NCI-H2196 (cell line): Measurements from ENCODE around the gene CAND1.

Source experiments
- DNase-seq: peaks from one replicate; lab custom pipeline; 2025; ENCODE audit not compliant: unreplicated experiment; lab: John Stamatoyannopoulos, UW

The CAND1 gene

GRCh38 chr12:67268896-67269632 is at the start of gene CAND1:
CAND1 (plus strand) TSS chr12:67269358; CDS start chr12:67269718, 360 bp downstream.
- peak; percentile 97 for DNase-seq

GRCh38 chr12:67220065-67220464 is 49.1 kb upstream of the CAND1 start:
- no peak for DNase-seq

- DNase-seq, result peak; percentile 38
Measured at GRCh38 chr12:67222302-67222701, 46.9 kb upstream of the CAND1 start.

- no peak for DNase-seq
Measured at GRCh38 chr12:67223225-67223624, 45.9 kb upstream of the CAND1 start.

GRCh38 chr12:67237231-67237630 is 31.9 kb upstream of the CAND1 start:
- peak; percentile 27 for DNase-seq

- no peak for DNase-seq
Measured at GRCh38 chr12:67239061-67239460, 30.1 kb upstream of the CAND1 start.

- DNase-seq, result no peak
Measured at GRCh38 chr12:67241482-67241881, 27.7 kb upstream of the CAND1 start.

GRCh38 chr12:67243260-67243659 is 25.9 kb upstream of the CAND1 start:
- DNase-seq, result no peak

GRCh38 chr12:67245571-67245970 is 23.6 kb upstream of the CAND1 start:
- no peak for DNase-seq

GRCh38 chr12:67251012-67251411 is 18.1 kb upstream of the CAND1 start:
- DNase-seq, result no peak

GRCh38 chr12:67254372-67255026 is 14.7 kb upstream of the CAND1 start:
- DNase-seq, result no peak

- DNase-seq, result no peak
Measured at GRCh38 chr12:67256649-67257048, 12.5 kb upstream of the CAND1 start.

- DNase-seq, result no peak
Measured at GRCh38 chr12:67263471-67263870, 5.7 kb upstream of the CAND1 start.

GRCh38 chr12:67268335-67268895 is 743 bp upstream of the CAND1 start:
- DNase-seq, result peak; percentile 95

- DNase-seq, result peak; percentile 36
Measured at GRCh38 chr12:67269633-67270573, 745 bp downstream of the CAND1 start.

GRCh38 chr12:67270622-67271021 is 1.5 kb downstream of the CAND1 start:
- no peak for DNase-seq

GRCh38 chr12:67271976-67272375 is 2.8 kb downstream of the CAND1 start:
- no peak for DNase-seq

- no peak for DNase-seq
Measured at GRCh38 chr12:67274186-67274585, 5.0 kb downstream of the CAND1 start.

GRCh38 chr12:67275380-67275913 is 6.3 kb downstream of the CAND1 start:
- DNase-seq, result no peak

GRCh38 chr12:67276421-67276820 is 7.3 kb downstream of the CAND1 start:
- no peak for DNase-seq

GRCh38 chr12:67279637-67280036 is 10.5 kb downstream of the CAND1 start:
- DNase-seq, result no peak
